ENCODE measurements around the gene ATP7B. TPM values are rescaled to one million over a fixed set of nuclear protein-coding genes. Genes with fewer than 3 reads are reported as not detected.
A peak's percentile ranks its signal among the peaks of the same experiment; 100 is the strongest.

ATP7B gene
- total and polyA plus RNA-seq, 2 of the 4 experiments (the other 2 are of a cell fraction) = 2.7 to 2.9 TPM

GRCh38 chr13:51934461-51935087 lies 76.7 kb downstream of the ATP7B start:
- H3K23ac ChIP-seq (ENCODE audit: low read depth, low read length) = no peak overlapping the region
- no peaks in the 10 kb centered on the region for H3K27me3 ChIP-seq (ENCODE audit: control insufficient read depth, insufficient read depth, low read length)
- no peaks in the 10 kb centered on the region for H3K79me1 ChIP-seq (ENCODE audit: low read depth in 1 of 2, low read length in 2 of 2)
- H3K56ac ChIP-seq (ENCODE audit: extremely low read depth, insufficient read depth, low read length) = no peak overlapping the region
- H2AK5ac ChIP-seq (ENCODE audit: low read depth, low read length) = no peak overlapping the region
- H2BK20ac ChIP-seq (ENCODE audit: low read depth, low read length) = no peak overlapping the region
- no peak overlapping the region for H3K9ac ChIP-seq (ENCODE audit: low read depth, low read length)
- H3K9me3 ChIP-seq (ENCODE audit: control insufficient read depth, insufficient read depth, low read length) = no peaks in the 10 kb centered on the region
- H4K20me1 ChIP-seq (ENCODE audit: insufficient read depth, low read length) = no peaks in the 10 kb centered on the region
- no peak overlapping the region for H2BK120ac ChIP-seq (ENCODE audit: low read depth, low read length)
- in situ Hi-C loops (cut with MboI; ENCODE audit: low sequenced_read_pairs) (no loop called here), dilution Hi-C loops (cut with HindIII; ENCODE audit: low sequenced_read_pairs, unreplicated experiment) (no loop called here), intact Hi-C loops (cut with micrococcal nuclease) (no loop called here)
- no peak for DNase-seq
- no peak overlapping the region for H2BK15ac ChIP-seq (ENCODE audit: low read depth, low read length)
- no peak overlapping the region for H2AFZ ChIP-seq (replicated peaks; ENCODE audit: low read length, poor library complexity)
- no peak overlapping the region for H3K4me3 ChIP-seq (ENCODE audit: insufficient read depth, low read depth, low read length)
- no peaks in the 10 kb centered on the region for H3K4me1 ChIP-seq (ENCODE audit: control insufficient read depth, insufficient read depth, low read length)
- ChIA-PET CTCF (no interaction called here), POLR2A (ENCODE audit: unreplicated experiment) (no interaction called here)
- no peak overlapping the region for H3K27ac ChIP-seq (ENCODE audit: insufficient read depth, low read length)
- no peak overlapping the region for H3K4me2 ChIP-seq (ENCODE audit: low read depth, low read length)
- H2BK5ac ChIP-seq (ENCODE audit: low read depth, low read length, poor library complexity, severe bottlenecking) = no peak overlapping the region
- 0 out of 2 replicates have a peak, but pooled peaks cover 3% of the 10 kb centered on the region for H3K9me1 ChIP-seq (ENCODE audit: insufficient read depth, low read length)
- ATAC-seq (ENCODE audit: low read depth) = no peak
- BruUV-seq (replicated peaks) = no TSS peak
- H3K14ac ChIP-seq (replicated peaks; ENCODE audit: low read depth, low read length) = no peak overlapping the region
- no peak overlapping the region for H3K4ac ChIP-seq (ENCODE audit: low read depth, low read length)
- H4K5ac ChIP-seq (ENCODE audit: low read depth, low read length) = no peak overlapping the region
- H3K36me3 ChIP-seq (ENCODE audit: control insufficient read depth, insufficient read depth, low read length) = peaks cover 1% of the 10 kb centered on the region; the same call in 1 of the 2 replicates
- WGBS, 2 experiments (ENCODE audit: extremely low coverage in 2 of 2, insufficient read length in 1 of 2) = 78% methylated on average over 10 of the region's 19 CpGs; no CpG with 5 or more reads in 1 of the 2 experiments
- no peak overlapping the region for H3K18ac ChIP-seq (ENCODE audit: low read depth, low read length)
- TF ChIP-seq RCOR1 (IDR thresholded peaks at IDR 0.05; ENCODE audit: insufficient replicate concordance, low read length) = no peak
- TF ChIP-seq CEBPB (IDR thresholded peaks at IDR 0.05; ENCODE audit: low read depth, low read length) = no peak
- no peak for TF ChIP-seq RFX5 (IDR thresholded peaks at IDR 0.05; ENCODE audit: low read depth, low read length)
- no peak for TF ChIP-seq MXI1 (IDR thresholded peaks at IDR 0.05; ENCODE audit: borderline replicate concordance, low read depth, low read length)
- TF ChIP-seq CHD1 (IDR thresholded peaks at IDR 0.05; ENCODE audit: low read depth, low read length) = no peak
- no peak for TF ChIP-seq CTCF (conservative IDR thresholded peaks at IDR 0.05; ENCODE audit: low read depth, low read length)
- no peak for TF ChIP-seq USF2 (IDR thresholded peaks at IDR 0.05; ENCODE audit: low read depth, low read length)
- TF ChIP-seq POLR2A (IDR thresholded peaks at IDR 0.05; ENCODE audit: low read depth, low read length) = no peak
- TF ChIP-seq RAD21 (IDR thresholded peaks at IDR 0.05; ENCODE audit: low read length) = no peak
- TF ChIP-seq MAZ (IDR thresholded peaks at IDR 0.05; ENCODE audit: borderline replicate concordance, low read depth, low read length) = no peak
- no peak for TF ChIP-seq SMC3 (IDR thresholded peaks at IDR 0.05; ENCODE audit: low read depth, low read length)
- TF ChIP-seq BHLHE40 (IDR thresholded peaks at IDR 0.05; ENCODE audit: low read depth, low read length) = no peak
- no peak for TF ChIP-seq MAFK (IDR thresholded peaks at IDR 0.05; ENCODE audit: low read depth, low read length)
- TF ChIP-seq, protein P1, sequence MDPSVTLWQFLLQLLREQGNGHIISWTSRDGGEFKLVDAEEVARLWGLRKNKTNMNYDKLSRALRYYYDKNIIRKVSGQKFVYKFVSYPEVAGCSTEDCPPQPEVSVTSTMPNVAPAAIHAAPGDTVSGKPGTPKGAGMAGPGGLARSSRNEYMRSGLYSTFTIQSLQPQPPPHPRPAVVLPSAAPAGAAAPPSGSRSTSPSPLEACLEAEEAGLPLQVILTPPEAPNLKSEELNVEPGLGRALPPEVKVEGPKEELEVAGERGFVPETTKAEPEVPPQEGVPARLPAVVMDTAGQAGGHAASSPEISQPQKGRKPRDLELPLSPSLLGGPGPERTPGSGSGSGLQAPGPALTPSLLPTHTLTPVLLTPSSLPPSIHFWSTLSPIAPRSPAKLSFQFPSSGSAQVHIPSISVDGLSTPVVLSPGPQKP (IDR thresholded peaks at IDR 0.05; ENCODE audit: borderline replicate concordance, low read depth, low read length) = no peak
- TF ChIP-seq NFE2L2 (IDR thresholded peaks at IDR 0.05; ENCODE audit: low read depth, low read length) = no peak
- TF ChIP-seq FOS (IDR thresholded peaks at IDR 0.05; ENCODE audit: low read depth, low read length) = no peak
- no peak overlapping the region for H4K8ac ChIP-seq (ENCODE audit: low read depth in 2 of 2, low read length in 2 of 2)
- peak overlapping the region; percentile 63 for H2AK9ac ChIP-seq (replicated peaks; ENCODE audit: low read depth, low read length, poor library complexity)
- no peak overlapping the region for H4K91ac ChIP-seq (ENCODE audit: insufficient read depth, low read depth, low read length)

Data from IMR-90 (cell line).